B cell (primary cell): ENCODE results near the gene SCAMP4. TPM values are rescaled to one million over a fixed set of nuclear protein-coding genes. Genes with fewer than 3 reads are reported as not detected.

Experiments
- ATAC-seq: fragments of 200-7000 bp; cut with Tn5 transposase; one replicate; pipeline ENCODE4 v1.10.0; 2021; ENCODE audit warnings: low read depth, mild to moderate bottlenecking, moderate number of reproducible peaks, moderate library complexity
- CTCF ChIA-PET: fragments of 350-600 bp; sonication (Branson Sonifier 250); formaldehyde crosslinking; loops from one replicate; lab custom pipeline; 2021; ENCODE audit warnings: antibody characterized with exemption, inconsistent platforms; lab: Charles Lee
- POLR2A ChIA-PET: fragments of 350-600 bp; sonication (Branson Sonifier 250); formaldehyde crosslinking; loops from one replicate; lab custom pipeline; 2021; ENCODE audit warnings: antibody characterized with exemption; lab: Charles Lee
- DNase-seq: peaks from one replicate; pipeline ENCODE4 v3.0.0; 2013
- H2AFZ ChIP-seq: 2 replicates; pipeline ENCODE4 v1.6.1; 2012; ENCODE audit warnings: mild to moderate bottlenecking, low read depth, low read length; ENCODE audit not compliant: insufficient read depth, poor library complexity, severe bottlenecking
- H3K27ac ChIP-seq, 2 donors: 1 replicate in 1 of 2; 2 replicates in 1 of 2; pipeline ENCODE4 v1.5.1; 2012 to 2013; ENCODE audit warnings: low read length in 2 of 2, mild to moderate bottlenecking in 2 of 2, moderate library complexity in 1 of 2
- H3K27me3 ChIP-seq, 4 experiments: fragments of 200-600 bp in 1 of 4; sonication (generic) in 1 of 4; replicated peaks in 1 of 4; 1 replicate in 2 of 4; 2 replicates in 2 of 4; pipeline versions ENCODE4 v1.6.1 to v1.7.0; 2013 to 2016; ENCODE audit warnings: low read length in 3 of 4, mild to moderate bottlenecking in 2 of 4, mixed read lengths in 1 of 4, moderate library complexity in 1 of 4; ENCODE audit not compliant: insufficient read depth in 4 of 4, control insufficient read depth in 3 of 4; ENCODE audit errors: control extremely low read depth in 1 of 4
- H3K36me3 ChIP-seq, 2 experiments: replicated peaks in 1 of 2; 1 replicate in 1 of 2; 2 replicates in 1 of 2; pipeline versions ENCODE4 v1.6.1 to v1.7.1; 2013; ENCODE audit warnings: low read length in 1 of 2; ENCODE audit not compliant: insufficient read depth in 2 of 2, control insufficient read depth in 1 of 2; ENCODE audit errors: control extremely low read depth in 1 of 2, extremely low read depth in 1 of 2
- H3K4me1 ChIP-seq, 2 donors: fragments of 200-600 bp in 1 of 2; sonication (generic) in 1 of 2; 1 replicate in 1 of 2; 2 replicates in 1 of 2; pipeline versions ENCODE4 v1.5.1 to v1.6.1; 2013 to 2017; ENCODE audit warnings: low read length in 2 of 2; ENCODE audit not compliant: control insufficient read depth in 2 of 2, insufficient read depth in 2 of 2
- H3K4me2 ChIP-seq: replicated peaks from 2 replicates; pipeline ENCODE3; 2012; ENCODE audit warnings: mild to moderate bottlenecking, low read depth, low read length; ENCODE audit not compliant: poor library complexity, severe bottlenecking
- H3K4me3 ChIP-seq, 5 experiments: fragments of 200-600 bp in 1 of 5; sonication (generic) in 1 of 5; 1 replicate in 3 of 5; 2 replicates in 2 of 5; pipeline versions ENCODE4 v1.5.1 to v1.7.0; 2011 to 2016; ENCODE audit warnings: low read length in 4 of 5, mild to moderate bottlenecking in 4 of 5, low read depth in 2 of 5, control low read depth in 1 of 5, moderate library complexity in 1 of 5; ENCODE audit not compliant: insufficient read depth in 1 of 5; ENCODE audit errors: control extremely low read depth in 1 of 5, extremely low read depth in 1 of 5
- H3K79me2 ChIP-seq: fragments of 200-600 bp; sonication (generic); one replicate; pipeline ENCODE4 v1.6.0; 2016; ENCODE audit warnings: low read length; ENCODE audit not compliant: control insufficient read depth, insufficient read depth
- H3K9ac ChIP-seq: fragments of 200-600 bp; sonication (generic); 2 replicates; pipeline ENCODE4 v1.6.1; 2017; ENCODE audit warnings: mild to moderate bottlenecking, low read length, moderate library complexity
- H3K9me3 ChIP-seq, 3 donors: one replicate each; pipeline versions ENCODE4 v1.6.1 to v1.7.1; 2013; ENCODE audit warnings: low read length in 2 of 3; ENCODE audit not compliant: control insufficient read depth in 2 of 3, insufficient read depth in 1 of 3; ENCODE audit errors: control extremely low read depth in 1 of 3
- H4K20me1 ChIP-seq: 2 replicates; pipeline ENCODE4 v1.6.0; 2012; ENCODE audit warnings: mild to moderate bottlenecking, low read length; ENCODE audit not compliant: insufficient read depth, control insufficient read depth, poor library complexity, severe bottlenecking
- H3K27ac Mint-ChIP-seq: one replicate; pipeline ENCODE4 v1.8.0; 2021; ENCODE audit warnings: mixed read lengths
- H3K27me3 Mint-ChIP-seq: one replicate; pipeline ENCODE4 v1.8.0; 2021; ENCODE audit warnings: mixed read lengths
- H3K4me1 Mint-ChIP-seq: one replicate; pipeline ENCODE4 v1.8.0; 2021; ENCODE audit warnings: mixed read lengths
- H3K4me3 Mint-ChIP-seq: one replicate; pipeline ENCODE4 v1.8.0; 2021; ENCODE audit warnings: mixed read lengths
- H3K9me3 Mint-ChIP-seq: one replicate; pipeline ENCODE4 v1.8.0; 2022; ENCODE audit warnings: mixed read lengths; ENCODE audit not compliant: insufficient read depth
- CTCF ChIP-seq: fragments of 200-600 bp; IDR thresholded peaks from one replicate; pipeline ENCODE4 v1.8.0; 2022; ENCODE audit warnings: antibody characterized with exemption, mild to moderate bottlenecking
- EZH2 ChIP-seq: IDR thresholded peaks from 2 replicates; pipeline ENCODE4 v1.6.1; 2012; ENCODE audit warnings: borderline replicate concordance, low read depth, mild to moderate bottlenecking, moderate library complexity, low read length; ENCODE audit not compliant: insufficient read depth, poor library complexity, severe bottlenecking
- WGBS: methylation state at CpG from one replicate; pipeline ENCODE4 v1.1.5; 2013; ENCODE audit warnings: missing lambda C conversion rate; ENCODE audit not compliant: insufficient coverage; 5-methylcytosine and 5-hydroxymethylcytosine counted together
- intact Hi-C: fragments of 100-400 bp; cut with micrococcal nuclease; formaldehyde crosslinking; loops from one replicate; pipeline ENCODE4 v1.10.0; 2022
- polyA plus RNA-seq: library from polyadenylated mRNA; depleted of rRNA; stranded (reverse); fragments of >200 nt; gene quantifications from 2 replicates; pipeline ENCODE4 v1.2.3, GENCODE V29; 2012
- total RNA-seq, 2 donors: library from RNA; stranded (reverse); fragments of 120-200 nt in 1 of 2; gene quantifications; 1 replicate in 1 of 2; 2 replicates in 1 of 2; pipeline versions ENCODE4 v1.2.3 to v1.2.4, GENCODE V29; 2013 to 2022

The SCAMP4 gene
- total and polyA plus RNA-seq, 2 donors (not counting 1 experiment from before 2014, with no cell fraction given) = 47.9 to 60.0 TPM

DNA sequence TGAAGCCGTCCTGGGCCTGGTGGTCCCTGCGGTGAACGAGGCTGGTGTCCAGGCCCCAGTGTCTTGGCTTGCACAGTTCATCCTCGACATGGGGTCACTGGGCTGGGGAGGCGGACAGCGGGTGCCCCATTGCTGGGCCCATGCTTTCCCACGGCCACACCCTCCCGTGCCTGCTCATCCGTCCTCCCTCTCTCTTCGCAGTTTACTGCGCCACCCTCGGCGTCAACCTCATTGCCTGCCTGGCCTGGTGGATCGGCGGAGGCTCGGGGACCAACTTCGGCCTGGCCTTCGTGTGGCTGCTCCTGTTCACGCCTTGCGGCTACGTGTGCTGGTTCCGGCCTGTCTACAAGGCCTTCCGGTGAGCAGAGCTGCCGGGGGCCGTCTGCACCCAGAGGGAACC is 12.7 kb downstream of the SCAMP4 start:
- Mint-ChIP-seq H3K4me3 (no peak overlapping the region), H3K9me3 (no peaks in the 10 kb centered on the region), H3K27ac (no peak overlapping the region), H3K4me1 (peaks cover 2% of the 10 kb centered on the region), H3K27me3 (no peaks in the 10 kb centered on the region)
- Histone ChIP-seq H3K27me3 (no peaks in the 10 kb centered on the region), H3K4me1 (peaks cover 0 to 13% of the 10 kb centered on the region in 2 donors), H3K36me3 (peaks cover 2 to 53% of the 10 kb centered on the region in 2 experiments), H3K4me3 (no peak overlapping the region), H2AFZ (no peak overlapping the region), H3K27ac (no peak overlapping the region), H4K20me1 (peaks cover 34% of the 10 kb centered on the region), H3K79me2 (peaks cover 29% of the 10 kb centered on the region), H3K9ac (no peak overlapping the region), H3K9me3 (peaks cover 0 to 7% (median 0%) of the 10 kb centered on the region in 3 donors), H3K4me2 (no peak overlapping the region)
- no peak for ATAC-seq
- no peak for DNase-seq
- no peak for TF ChIP-seq EZH2
- TF ChIP-seq CTCF = no peak
- ChIA-PET CTCF (no interaction called here), POLR2A (no interaction called here)
- intact Hi-C loops = no loop called here
- WGBS = 98% methylated on average over 25 of the region's 25 CpGs

DNA sequence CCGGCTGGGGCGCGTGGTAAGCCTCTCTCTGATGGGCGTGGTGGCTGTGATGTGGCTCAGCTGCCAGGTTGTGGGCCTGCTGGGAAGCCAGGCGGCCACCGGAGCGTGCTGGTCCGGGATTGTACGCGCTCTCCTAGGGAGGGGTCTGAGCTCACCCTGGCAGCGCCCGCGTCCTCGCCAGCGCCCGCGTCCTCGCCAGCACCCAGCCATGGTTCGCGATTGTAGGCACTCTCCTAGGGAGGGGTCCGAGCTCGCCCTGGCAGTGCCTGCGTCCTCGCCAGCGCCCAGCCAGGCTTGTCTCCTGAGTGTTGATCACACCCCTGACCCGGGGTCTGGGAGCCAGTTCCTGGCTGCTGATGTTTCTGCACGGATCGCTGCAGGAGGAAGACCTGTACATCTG is 13.8 kb downstream of the SCAMP4 start:
- H3K4me1 Mint-ChIP-seq = no peaks in the 10 kb centered on the region
- peaks cover 23% of the 10 kb centered on the region for H4K20me1 ChIP-seq
- no peaks in the 10 kb centered on the region for H3K9me3 Mint-ChIP-seq
- peaks cover 2 to 49% of the 10 kb centered on the region in 2 experiments for H3K36me3 ChIP-seq
- TF ChIP-seq EZH2 = no peak
- no peak for TF ChIP-seq CTCF
- peaks cover 0 to 18% of the 10 kb centered on the region in 2 donors for H3K4me1 ChIP-seq
- no peak overlapping the region for H3K9ac ChIP-seq
- ChIA-PET POLR2A (no interaction called here), CTCF (interaction anchor here (1.6 kb wide), 1 partner anchor 9 kb away, joined by 5 read pairs; no protein-coding TSS in a partner anchor)
- no peak overlapping the region for H3K27ac ChIP-seq
- WGBS = 96% methylated on average over 26 of the region's 28 CpGs
- intact Hi-C loops = no loop called here
- H3K27me3 ChIP-seq = no peaks in the 10 kb centered on the region
- no peak overlapping the region for H2AFZ ChIP-seq
- no peaks in the 10 kb centered on the region for H3K27me3 Mint-ChIP-seq
- no peak for ATAC-seq
- no peak for DNase-seq
- peaks cover 18% of the 10 kb centered on the region for H3K79me2 ChIP-seq
- no peak overlapping the region for H3K4me2 ChIP-seq
- H3K9me3 ChIP-seq = peaks cover 0 to 8% (median 0%) of the 10 kb centered on the region in 3 donors
- no peak overlapping the region for H3K27ac Mint-ChIP-seq
- H3K4me3 ChIP-seq = no peak overlapping the region
- H3K4me3 Mint-ChIP-seq = no peak overlapping the region
